Glomerular visceral epithelial cell (primary cell): ENCODE data around the gene SOX5.
A peak's percentile ranks its signal among the peaks of the same experiment; 100 is the strongest.
"Not testable (repeated sequence)": the region's sequence is repeated elsewhere in the genome, so short reads cannot be mapped to it uniquely, and the experiment has no call there.

ENCODE experiments used
- DNase-seq: peaks from one replicate; pipeline ENCODE4 v3.0.0-alpha.2; 2016; ENCODE audit errors: extremely low spot score

Gene SOX5

GRCh38 chr12:23909551-23909950, 39.9 kb downstream of the SOX5 start:
- DNase-seq = no peak

- DNase-seq = peak; percentile 58
Observed at GRCh38 chr12:23906329-23906728, 43.1 kb downstream of the SOX5 start.

GRCh38 chr12:23899434-23899833, 50.0 kb downstream of the SOX5 start:
- no peak for DNase-seq

- DNase-seq = no peak
Observed at GRCh38 chr12:23898121-23898520, 51.3 kb downstream of the SOX5 start.

GRCh38 chr12:23895792-23896218, 53.7 kb downstream of the SOX5 start:
- no peak for DNase-seq

- DNase-seq = no peak
Observed at GRCh38 chr12:23893611-23894010, 55.9 kb downstream of the SOX5 start.

- no peak for DNase-seq
Observed at GRCh38 chr12:23891115-23891514, 58.4 kb downstream of the SOX5 start.

- DNase-seq = no peak
Observed at GRCh38 chr12:23889069-23889440, 60.4 kb downstream of the SOX5 start.

- DNase-seq = no peak
Observed at GRCh38 chr12:23888396-23889068, 60.9 kb downstream of the SOX5 start.

- DNase-seq = no peak
Observed at GRCh38 chr12:23887055-23887835, 62.2 kb downstream of the SOX5 start.

- DNase-seq = no peak
Observed at GRCh38 chr12:23885394-23885793, 64.1 kb downstream of the SOX5 start.

- DNase-seq = no peak
Observed at GRCh38 chr12:23884909-23885308, 64.6 kb downstream of the SOX5 start.

- DNase-seq = no peak
Observed at GRCh38 chr12:23880988-23881387, 68.5 kb downstream of the SOX5 start.

- not testable (repeated sequence) for DNase-seq
Observed at GRCh38 chr12:23876618-23877017, 72.9 kb downstream of the SOX5 start.

GRCh38 chr12:23867794-23868193, 81.7 kb downstream of the SOX5 start:
- DNase-seq = no peak

GRCh38 chr12:23862701-23863100, 86.8 kb downstream of the SOX5 start:
- no peak for DNase-seq

- no peak for DNase-seq
Observed at GRCh38 chr12:23860019-23860418, 89.5 kb downstream of the SOX5 start.

GRCh38 chr12:23857178-23857577, 92.3 kb downstream of the SOX5 start:
- DNase-seq = no peak

- no peak for DNase-seq
Observed at GRCh38 chr12:23855813-23856212, 93.7 kb downstream of the SOX5 start.

- DNase-seq = no peak
Observed at GRCh38 chr12:23854598-23854997, 94.9 kb downstream of the SOX5 start.

- DNase-seq = no peak
Observed at GRCh38 chr12:23853640-23854039, 95.8 kb downstream of the SOX5 start.

GRCh38 chr12:23851602-23852001, 97.9 kb downstream of the SOX5 start:
- DNase-seq = no peak

- DNase-seq = no peak
Observed at GRCh38 chr12:23847857-23848256, 101.6 kb downstream of the SOX5 start.
